ENCODE data around the gene TTLL7. TPM values are rescaled to one million over a fixed set of nuclear protein-coding genes. Genes with fewer than 3 reads are reported as not detected.

The TTLL7 gene
- total RNA-seq, 2 donors from 2014 or later = 4.1 to 5.0 TPM

GRCh38 chr1:83860490-83861221 is 138.3 kb downstream of the TTLL7 start:
- peak; percentile 91 for DNase-seq
- H3K27me3 ChIP-seq = no peaks in the 10 kb centered on the region
- H3K27ac ChIP-seq = no peak overlapping the region
- H3K9me3 ChIP-seq = no peaks in the 10 kb centered on the region
- H3K36me3 ChIP-seq = no peaks in the 10 kb centered on the region
- H3K4me1 ChIP-seq = no peaks in the 10 kb centered on the region
- H3K4me3 ChIP-seq = peak overlapping the region; percentile 46
- intact Hi-C loops (cut with DNase I) = no loop called here
- peak overlapping the region; percentile 46 to 70 for H3K9ac ChIP-seq (ENCODE audit: low read depth in 2 of 2, low read length in 2 of 2)
- TF ChIP-seq CTCF (IDR thresholded peaks at IDR 0.05) = peak; percentile 66

- H3K27me3 ChIP-seq = no peaks in the 10 kb centered on the region
- no peak overlapping the region for H3K9ac ChIP-seq (ENCODE audit: low read depth in 2 of 2, low read length in 2 of 2)
- no peaks in the 10 kb centered on the region for H3K4me1 ChIP-seq
- no peaks in the 10 kb centered on the region for H3K36me3 ChIP-seq
- no peak overlapping the region for H3K4me3 ChIP-seq
- no peaks in the 10 kb centered on the region for H3K9me3 ChIP-seq
- H3K27ac ChIP-seq = no peak overlapping the region
- no peak for TF ChIP-seq CTCF (IDR thresholded peaks at IDR 0.05)
- intact Hi-C loops (cut with DNase I) = no loop called here
- DNase-seq = no peak
Observed at GRCh38 chr1:83857716-83858115, 141.2 kb downstream of the TTLL7 start.

- Histone ChIP-seq H3K36me3 (no peaks in the 10 kb centered on the region), H3K27me3 (no peaks in the 10 kb centered on the region), H3K9ac (ENCODE audit: low read depth in 2 of 2, low read length in 2 of 2) (no peak overlapping the region), H3K27ac (no peak overlapping the region), H3K4me3 (no peak overlapping the region), H3K4me1 (no peaks in the 10 kb centered on the region), H3K9me3 (no peaks in the 10 kb centered on the region)
- intact Hi-C loops (cut with DNase I) = no loop called here
- DNase-seq = no peak
- no peak for TF ChIP-seq CTCF (IDR thresholded peaks at IDR 0.05)
Observed at GRCh38 chr1:83857103-83857502, 141.8 kb downstream of the TTLL7 start.

GRCh38 chr1:83856381-83856780 is 142.6 kb downstream of the TTLL7 start:
- intact Hi-C loops (cut with DNase I) = no loop called here
- Histone ChIP-seq H3K36me3 (no peaks in the 10 kb centered on the region), H3K4me3 (no peak overlapping the region), H3K9ac (ENCODE audit: low read depth in 2 of 2, low read length in 2 of 2) (no peak overlapping the region), H3K9me3 (no peaks in the 10 kb centered on the region), H3K27ac (no peak overlapping the region), H3K27me3 (no peaks in the 10 kb centered on the region), H3K4me1 (no peaks in the 10 kb centered on the region)
- no peak for TF ChIP-seq CTCF (IDR thresholded peaks at IDR 0.05)
- DNase-seq = no peak

- H3K4me3 ChIP-seq = no peak overlapping the region
- H3K9ac ChIP-seq (ENCODE audit: low read depth in 2 of 2, low read length in 2 of 2) = no peak overlapping the region
- no peak for DNase-seq
- no peaks in the 10 kb centered on the region for H3K27me3 ChIP-seq
- intact Hi-C loops (cut with DNase I) = no loop called here
- no peaks in the 10 kb centered on the region for H3K4me1 ChIP-seq
- H3K36me3 ChIP-seq = no peaks in the 10 kb centered on the region
- no peak for TF ChIP-seq CTCF (IDR thresholded peaks at IDR 0.05)
- no peak overlapping the region for H3K27ac ChIP-seq
- H3K9me3 ChIP-seq = no peaks in the 10 kb centered on the region
Observed at GRCh38 chr1:83854456-83854855, 144.5 kb downstream of the TTLL7 start.

All from colonic mucosa (tissue), 4 donors.